ENCODE results near the gene SENP8.
"Not testable (repeated sequence)": the region's sequence is repeated elsewhere in the genome, so short reads cannot be mapped to it uniquely, and the experiment has no call there.

SENP8 gene

DNA sequence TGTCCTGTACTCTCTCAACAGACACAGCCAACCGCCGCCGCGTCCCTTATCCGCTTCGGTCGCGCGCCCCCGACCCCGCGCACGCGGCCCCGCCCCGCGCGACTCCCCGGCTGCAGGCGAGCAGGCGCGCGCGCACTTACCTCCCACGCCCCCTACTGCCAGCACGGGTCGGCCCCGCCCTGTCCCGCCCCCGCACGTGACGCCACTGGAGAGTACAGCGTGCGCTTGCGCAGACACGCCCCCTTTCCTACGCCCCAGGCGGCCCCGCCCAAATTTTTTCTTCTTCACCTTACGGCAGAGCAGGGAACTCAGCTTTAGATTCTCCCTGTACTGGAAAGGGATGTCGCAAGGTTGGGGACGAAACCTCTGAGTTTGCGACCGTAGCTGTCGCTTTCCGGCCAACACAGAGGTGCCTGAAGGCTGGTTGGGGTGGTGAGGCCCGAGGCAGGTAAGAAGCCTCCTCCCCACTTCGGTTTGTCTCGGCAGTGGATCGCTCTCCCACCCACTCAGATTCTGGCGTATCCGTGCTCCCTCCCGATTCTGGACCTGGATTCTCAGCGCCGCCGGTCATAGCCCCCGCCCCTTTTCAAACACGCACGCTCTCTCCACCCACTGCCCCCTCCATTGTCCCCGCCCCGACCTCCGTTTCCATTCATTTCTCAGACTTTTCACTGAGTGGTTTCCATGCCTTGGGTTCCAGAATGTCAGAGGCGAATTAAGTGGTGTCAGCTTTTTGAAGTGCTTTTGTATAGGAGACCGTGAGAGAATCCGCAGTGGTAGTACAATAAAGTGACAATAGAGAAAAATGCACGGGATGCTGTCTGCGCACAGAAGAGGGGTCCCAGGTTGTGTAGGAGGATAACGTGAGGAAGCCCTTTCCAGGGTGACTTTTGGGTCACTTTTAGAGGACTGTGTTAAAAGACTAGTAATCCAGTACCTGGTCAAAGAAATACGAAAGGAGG is at the start of gene SENP8, which contains the start of gene MYO9A:
Gene SENP8, plus strand, starts transcription at position 387 of the 962 bp plus-strand sequence. CDS start 21,221 bp downstream, outside the sequence.
Gene MYO9A, minus strand, starts transcription at position 134 of the 962 bp plus-strand sequence. CDS start 71,587 bp downstream, outside the sequence.
- peak; percentile 92 to 94 for DNase-seq

GRCh38 chr15:72068856-72069255 is 49.3 kb upstream of the SENP8 start:
- no peak for DNase-seq

DNA sequence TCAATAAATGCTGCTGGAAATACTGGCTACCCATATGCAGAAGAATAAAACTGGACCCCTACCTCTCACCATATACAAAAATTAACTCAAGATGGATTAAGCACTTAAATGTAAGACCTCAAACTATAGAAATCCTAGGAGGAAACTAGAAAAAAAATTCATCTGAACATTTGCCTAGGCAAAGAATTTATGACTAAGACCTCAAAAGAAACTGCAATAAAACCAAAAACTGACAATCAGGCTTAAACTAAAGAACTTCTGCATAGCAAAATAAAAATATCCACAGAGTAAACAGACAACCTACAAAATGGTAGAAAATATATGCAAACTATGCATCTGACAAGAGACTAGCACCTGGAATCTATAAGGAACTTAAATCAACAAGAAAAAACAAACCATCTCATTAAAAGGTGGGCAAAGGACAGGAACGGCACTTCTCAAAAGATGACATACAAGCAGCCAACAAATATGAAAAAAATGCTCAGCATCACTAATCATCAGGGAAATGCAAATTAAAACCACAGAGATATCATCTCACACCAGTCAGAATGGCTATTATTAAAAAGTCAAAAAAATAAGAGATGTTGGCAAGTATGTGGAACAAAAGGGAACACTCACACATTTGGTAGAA is 47.3 kb upstream of the SENP8 start:
- no peak for DNase-seq

- DNase-seq = not testable (repeated sequence)
Observed at GRCh38 chr15:72071448-72071825, 46.8 kb upstream of the SENP8 start.

- DNase-seq = no peak
Observed at GRCh38 chr15:72074335-72075060, 43.7 kb upstream of the SENP8 start.

DNA sequence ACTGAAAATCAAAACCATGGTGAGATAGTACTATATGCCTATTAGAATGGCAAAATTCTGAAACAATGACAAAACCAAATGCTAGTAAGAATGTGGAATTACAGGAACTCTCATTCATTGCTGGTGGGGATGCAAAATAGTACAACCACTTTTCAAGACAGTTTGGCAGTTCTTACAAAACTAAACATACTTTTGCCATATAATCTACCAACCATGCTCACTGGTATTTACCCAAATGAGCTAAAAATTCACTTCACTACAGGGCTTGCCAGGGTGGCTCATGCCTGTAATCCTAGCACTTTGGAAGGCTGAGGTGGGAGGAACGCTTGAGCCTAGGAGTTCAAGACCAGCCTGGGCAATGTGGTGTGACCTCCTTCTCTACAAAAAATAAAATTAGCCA is 40.3 kb upstream of the SENP8 start:
- DNase-seq = no peak

- DNase-seq = no peak
Observed at GRCh38 chr15:72078887-72079286, 39.3 kb upstream of the SENP8 start.

DNA sequence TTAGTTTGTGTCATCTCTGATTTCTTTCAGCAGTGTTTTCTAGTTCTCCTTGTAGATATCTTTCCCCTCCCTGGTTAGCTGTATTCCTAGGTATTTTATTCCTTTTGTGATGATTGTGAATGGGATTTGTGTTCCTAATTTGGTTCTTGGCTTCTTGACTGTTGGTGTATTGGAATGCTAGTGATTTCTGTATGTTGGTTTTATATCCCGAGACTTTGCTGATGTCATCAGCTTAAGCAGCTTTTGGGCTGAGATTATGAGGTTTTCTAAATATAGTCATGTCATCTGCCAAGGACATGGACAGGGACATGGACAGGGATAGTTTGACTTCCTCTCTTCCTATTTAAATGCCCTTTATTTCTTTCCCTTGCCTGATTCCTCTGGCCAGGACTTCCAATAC is 36.0 kb upstream of the SENP8 start:
- no peak for DNase-seq

GRCh38 chr15:72086010-72086697 is 32.0 kb upstream of the SENP8 start:
- no peak for DNase-seq

DNA sequence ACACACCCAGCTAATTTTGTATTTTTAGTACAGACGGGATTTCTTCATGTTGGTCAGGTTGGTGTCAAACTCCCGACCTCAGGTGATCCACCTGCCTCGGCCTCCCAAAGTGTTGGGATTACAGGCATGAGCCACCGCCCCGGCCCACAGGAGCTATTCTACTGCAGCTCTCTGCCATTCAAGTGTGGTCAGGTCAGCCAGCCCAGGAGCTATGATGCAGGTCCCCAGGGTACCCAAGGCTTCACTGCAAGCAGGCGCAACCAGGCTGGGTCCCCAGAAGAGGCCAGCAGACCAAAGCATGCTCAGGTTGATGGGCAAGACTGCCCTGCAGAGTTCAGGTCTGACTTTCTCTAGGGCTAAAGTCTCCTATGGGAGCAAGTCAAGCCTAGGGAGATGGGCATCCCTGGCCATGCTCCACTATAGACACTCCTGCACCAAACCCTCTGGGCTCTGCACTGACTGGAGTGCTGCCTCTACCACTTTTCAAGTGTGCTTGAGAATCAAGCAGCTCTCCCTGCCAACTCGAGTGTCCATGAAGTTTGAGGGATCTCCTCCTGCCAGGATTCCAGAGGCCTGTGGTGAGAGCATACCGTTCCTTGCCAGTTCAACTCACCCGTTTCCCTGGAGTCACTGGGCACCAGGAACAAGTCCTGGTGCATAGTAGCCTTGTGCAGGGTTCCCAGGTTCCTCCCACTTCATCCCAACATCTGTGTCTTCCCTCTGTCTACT is 31.1 kb upstream of the SENP8 start:
- no peak for DNase-seq

- DNase-seq = no peak
Observed at GRCh38 chr15:72092006-72092405, 26.2 kb upstream of the SENP8 start.

- no peak for DNase-seq
Observed at GRCh38 chr15:72092691-72093090, 25.5 kb upstream of the SENP8 start.

- no peak for DNase-seq
Observed at GRCh38 chr15:72096796-72097195, 21.4 kb upstream of the SENP8 start.

DNA sequence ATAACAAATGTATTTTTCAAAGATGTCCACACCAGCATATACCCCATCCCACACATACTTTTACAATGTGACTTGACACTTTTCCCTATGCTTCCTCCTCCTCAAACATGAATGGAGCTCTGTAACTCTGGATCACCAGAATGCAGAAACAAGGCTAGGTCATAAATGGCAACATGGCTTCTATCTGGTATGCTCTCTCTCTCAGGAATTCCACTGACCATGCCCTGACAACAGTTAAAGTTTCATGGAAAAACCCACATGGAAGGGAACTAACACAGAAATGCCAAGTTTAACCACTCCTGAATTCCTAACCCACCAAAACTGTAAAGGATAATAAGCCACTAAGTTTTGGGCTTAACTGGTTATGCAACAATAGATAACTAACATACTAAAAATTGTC is 20.2 kb upstream of the SENP8 start:
- no peak for DNase-seq

DNA sequence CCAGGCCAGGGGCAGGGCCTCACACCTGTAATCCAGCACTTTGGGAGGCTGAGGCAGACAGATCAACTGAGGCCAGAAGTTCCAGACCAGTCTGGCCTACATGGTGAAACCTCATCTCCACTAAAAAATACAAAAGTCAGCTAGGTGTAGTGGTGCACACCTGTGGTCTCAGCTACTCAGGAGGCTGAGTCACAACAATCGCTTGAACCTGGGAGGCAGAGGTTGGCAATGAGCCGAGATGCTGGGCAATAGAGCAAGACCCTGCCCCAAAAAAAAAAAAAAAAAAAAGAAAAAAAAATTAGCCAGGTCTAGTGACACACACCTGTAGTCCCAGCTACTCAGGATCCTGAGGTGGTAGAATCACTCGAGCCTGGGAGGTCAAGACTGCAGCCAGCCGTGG is 19.0 kb upstream of the SENP8 start:
- no peak for DNase-seq

GRCh38 chr15:72100551-72100950 is 17.7 kb upstream of the SENP8 start:
- not testable (repeated sequence) for DNase-seq

DNA sequence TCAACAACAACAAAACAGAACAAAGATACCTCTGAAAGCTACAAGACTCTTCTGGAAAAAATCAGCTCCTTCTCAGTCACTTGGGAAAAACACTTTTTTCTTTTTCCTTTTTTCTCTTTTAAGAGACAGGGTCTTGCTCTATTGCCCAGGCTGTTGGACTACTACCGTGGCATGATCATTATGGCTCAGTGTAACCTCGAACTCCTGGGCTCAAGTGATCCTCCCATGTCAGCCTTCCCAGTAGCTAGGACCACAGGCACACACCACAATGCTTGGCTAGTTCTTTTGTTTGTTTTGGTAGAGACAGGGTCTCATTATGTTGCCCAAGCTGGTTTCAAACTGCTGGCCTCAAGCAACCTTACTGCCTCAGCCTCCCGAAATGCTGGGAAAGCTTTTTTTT is 13.1 kb upstream of the SENP8 start:
- DNase-seq = no peak

DNA sequence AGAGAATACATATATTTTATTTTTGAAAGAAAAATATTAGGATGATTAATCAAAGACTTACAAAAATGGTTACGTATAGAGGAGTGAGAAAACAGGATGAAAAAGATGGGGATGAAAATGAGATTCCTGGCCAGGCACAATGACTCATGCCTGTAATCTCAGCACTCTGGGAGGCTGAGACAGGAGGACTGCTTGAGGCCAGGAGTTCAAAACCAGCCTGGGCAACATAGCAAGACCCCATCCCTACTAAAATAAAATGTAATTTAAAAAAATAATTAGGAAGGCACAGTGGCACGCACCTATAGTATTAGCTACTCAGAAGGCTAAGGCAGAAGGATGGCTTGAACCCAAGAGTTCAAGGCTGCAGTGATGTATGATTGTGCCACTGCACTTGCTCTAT is 12.1 kb upstream of the SENP8 start:
- DNase-seq = no peak

GRCh38 chr15:72110355-72110754 is 7.8 kb upstream of the SENP8 start:
- DNase-seq = no peak

GRCh38 chr15:72112116-72112515 is 6.1 kb upstream of the SENP8 start:
- no peak for DNase-seq

GRCh38 chr15:72112805-72113204 is 5.4 kb upstream of the SENP8 start:
- no peak for DNase-seq

All from hippocampal formation (tissue), 2 donors.